Esophagus mucosa (tissue), 1 donor: ENCODE data around the gene KCNH4. TPM values are rescaled to one million over a fixed set of nuclear protein-coding genes. Genes with fewer than 3 reads are reported as not detected.
"Not testable (repeated sequence)": the region's sequence is repeated elsewhere in the genome, so short reads cannot be mapped to it uniquely, and the experiment has no call there.

Experiments used
- ATAC-seq: fragments of 200-7000 bp; cut with Tn5 transposase; one replicate; pipeline ENCODE4 v1.9.1; 2020
- total RNA-seq: library from RNA; stranded (reverse); gene quantifications from one replicate; pipeline ENCODE4 v1.2.4, GENCODE V29; 2023
- donor health status: DM: yes; HTN: yes; CAD: no.

The KCNH4 gene
- total RNA-seq, 1 donor from 2014 or later: not detected

DNA sequence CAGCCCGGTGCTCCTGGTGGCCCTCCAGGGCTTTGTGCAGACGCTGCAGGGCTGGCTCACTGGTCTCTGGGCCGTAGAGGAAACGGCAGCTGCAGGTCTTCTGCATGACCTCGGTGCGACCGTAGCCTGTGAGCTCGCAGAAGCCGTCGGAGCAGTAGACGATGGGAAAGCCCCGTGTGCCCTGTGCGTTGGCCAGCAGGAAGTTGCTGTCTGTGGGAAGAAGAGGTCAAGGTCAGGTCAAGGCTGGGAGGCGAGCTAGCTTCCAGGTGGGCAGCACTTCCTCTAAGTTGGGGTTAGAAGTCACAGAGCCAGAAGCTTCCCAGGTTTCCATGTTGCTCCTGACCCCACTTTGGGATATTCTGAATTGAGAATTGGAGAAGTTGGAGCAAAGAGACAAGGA, 2.1 kb downstream of the KCNH4 start:
- ATAC-seq: no peak

GRCh38 chr17:42177684-42178083, 3.3 kb downstream of the KCNH4 start:
- no peak for ATAC-seq

DNA sequence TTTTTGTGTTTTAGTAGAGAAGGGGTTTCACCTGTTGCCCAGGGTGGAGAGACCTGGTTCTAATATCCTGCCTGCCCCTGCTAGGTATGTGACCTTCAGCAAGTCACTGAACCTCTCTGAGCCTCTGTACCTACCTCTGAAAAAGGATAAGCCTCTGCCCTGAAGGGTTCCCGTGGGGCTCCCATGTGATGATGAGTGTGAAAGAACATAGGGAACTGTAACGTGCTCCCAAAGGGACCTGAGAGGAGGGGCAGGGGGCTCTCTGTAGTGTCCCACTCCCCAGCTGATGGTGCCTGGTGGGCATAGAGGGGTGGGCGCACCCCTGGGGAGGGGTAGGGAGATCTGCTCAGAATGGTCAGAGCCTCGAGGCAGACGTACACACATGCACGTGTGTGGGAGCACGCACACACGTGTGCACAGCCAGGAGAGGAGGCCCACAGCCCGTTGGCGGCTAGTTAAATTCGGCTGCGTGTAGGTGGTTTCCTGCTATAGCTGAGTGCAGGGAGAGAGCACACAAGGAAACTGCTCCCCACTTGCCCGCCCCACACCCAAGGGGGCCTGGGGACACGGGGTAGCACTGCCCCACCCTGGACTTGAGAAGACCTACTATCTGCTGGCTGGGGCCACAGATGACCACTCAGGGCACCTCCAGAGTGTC, 6.7 kb downstream of the KCNH4 start:
- ATAC-seq: no peak

DNA sequence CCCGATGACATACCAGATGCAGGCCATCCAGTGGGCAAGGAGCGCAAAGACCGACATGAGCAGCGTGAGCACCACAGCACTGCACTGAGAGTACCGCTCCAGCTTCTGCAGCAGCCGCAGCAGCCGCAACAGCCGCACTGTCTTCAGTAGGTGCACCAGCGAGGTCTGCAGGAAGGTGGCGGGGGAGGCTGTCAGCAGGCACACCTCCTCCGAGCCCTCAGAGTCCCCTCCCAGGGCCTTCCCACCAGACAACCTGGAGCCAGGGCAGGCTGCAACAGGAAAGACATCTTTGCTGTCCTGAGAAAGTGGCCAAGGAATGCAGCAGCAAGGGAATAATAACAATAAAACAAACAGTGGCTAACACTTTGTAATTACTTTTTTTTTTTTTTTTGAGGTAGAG, 9.1 kb downstream of the KCNH4 start:
- ATAC-seq: peak; percentile 34

GRCh38 chr17:42169351-42169750, 11.6 kb downstream of the KCNH4 start:
- ATAC-seq: no peak

GRCh38 chr17:42167807-42168206, 13.1 kb downstream of the KCNH4 start:
- ATAC-seq: no peak

- no peak for ATAC-seq
Observed at GRCh38 chr17:42166196-42166763, 14.7 kb downstream of the KCNH4 start.

GRCh38 chr17:42165751-42166150, 15.2 kb downstream of the KCNH4 start:
- ATAC-seq: no peak

- ATAC-seq: no peak
Observed at GRCh38 chr17:42163696-42164407, 17.1 kb downstream of the KCNH4 start.

GRCh38 chr17:42163113-42163512, 17.8 kb downstream of the KCNH4 start:
- peak; percentile 27 for ATAC-seq

DNA sequence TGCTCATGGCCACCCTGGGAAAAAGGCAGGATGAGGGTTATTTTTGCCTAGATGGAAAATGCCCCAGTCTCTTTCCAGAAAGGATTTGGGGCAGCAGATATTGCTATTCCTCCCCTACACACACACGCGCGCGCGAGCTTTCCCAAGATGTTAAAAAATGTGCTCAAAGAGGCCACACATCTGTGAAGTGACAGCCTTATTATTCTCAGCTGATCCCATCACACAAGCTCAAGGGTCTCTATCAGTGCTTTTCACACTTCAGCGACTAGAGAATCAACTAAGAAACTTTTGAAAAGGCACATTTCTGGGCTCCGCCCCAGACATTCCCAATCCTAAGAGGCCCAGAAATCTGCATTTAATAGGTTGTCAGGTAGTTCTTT, 20.4 kb downstream of the KCNH4 start:
- no peak for ATAC-seq

DNA sequence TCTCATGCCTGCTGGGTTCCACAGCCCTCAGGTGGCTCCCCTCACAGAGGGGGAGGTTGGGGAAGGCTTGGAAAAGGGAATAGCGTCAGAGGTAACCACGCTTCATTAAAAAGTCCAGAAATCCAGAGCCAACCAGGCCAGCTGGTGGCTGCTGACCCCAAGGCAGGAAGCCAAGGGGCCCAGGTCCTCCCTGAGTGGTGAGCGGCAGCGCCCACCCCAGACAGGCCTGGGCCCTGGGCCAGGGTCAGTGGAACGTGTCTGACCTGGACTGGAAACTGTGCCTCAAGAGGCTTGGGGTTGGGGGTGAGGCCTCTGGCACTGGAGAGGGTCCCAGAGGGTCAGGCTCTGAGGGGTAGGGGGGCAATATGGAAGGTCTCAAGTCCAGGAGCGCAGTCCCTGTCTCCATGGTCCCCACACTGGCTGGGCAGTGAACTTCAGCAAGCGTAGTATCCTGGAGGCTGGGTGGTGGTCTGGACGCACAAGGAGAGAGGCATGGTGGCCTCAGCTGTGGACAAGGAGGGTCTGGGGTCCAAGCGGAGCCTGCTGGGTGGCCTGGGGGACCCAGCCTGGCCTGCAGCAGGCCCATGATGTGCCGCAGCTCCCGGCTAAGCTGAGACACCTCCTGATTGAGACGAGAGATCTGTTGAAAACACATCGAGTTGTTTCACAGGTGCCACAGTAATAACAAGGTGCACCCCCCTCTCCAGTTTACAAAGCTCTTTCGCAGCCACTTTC, 21.0 kb downstream of the KCNH4 start:
- no peak for ATAC-seq

- ATAC-seq: no peak
Observed at GRCh38 chr17:42155614-42156045, 25.3 kb downstream of the KCNH4 start.

DNA sequence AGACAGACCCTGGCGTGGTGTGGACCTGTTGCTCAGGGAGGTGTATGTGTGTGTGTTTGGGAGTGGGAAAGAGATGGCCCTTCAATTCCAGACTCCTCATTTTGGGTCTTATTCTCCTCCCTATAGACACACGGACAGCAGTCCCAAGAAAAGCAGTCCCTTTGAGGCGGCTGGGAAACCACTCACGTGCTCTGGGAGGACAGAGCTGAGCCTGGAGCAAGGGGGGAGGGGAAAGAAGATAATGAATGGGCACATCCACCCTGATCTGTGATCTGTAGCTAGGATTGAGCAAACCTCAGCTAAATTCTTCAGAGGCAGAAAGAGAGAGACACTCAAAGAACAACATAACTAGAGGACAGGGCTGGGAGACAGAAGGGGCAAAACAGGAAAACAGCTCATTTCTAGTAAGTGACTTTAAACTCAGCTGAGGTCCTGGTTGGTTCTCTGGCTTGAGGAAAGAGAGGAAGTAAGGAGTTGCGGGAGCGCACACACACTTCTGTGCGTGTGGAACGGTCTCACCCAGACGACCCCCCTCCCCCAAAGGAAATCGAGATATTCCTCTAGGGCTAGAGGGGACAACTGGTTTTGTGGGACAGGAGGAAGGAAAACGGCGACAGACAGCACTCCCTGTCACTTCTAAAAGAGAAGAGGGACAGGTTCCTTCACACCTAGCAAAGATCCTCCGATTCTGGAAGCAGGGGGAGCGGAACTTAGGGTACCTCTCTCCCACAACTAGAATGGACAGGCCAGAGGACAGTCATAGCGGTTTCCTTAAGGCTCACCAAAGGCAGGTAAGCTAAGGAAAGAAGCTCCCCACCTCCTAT, 26.8 kb downstream of the KCNH4 start:
- no peak for ATAC-seq

DNA sequence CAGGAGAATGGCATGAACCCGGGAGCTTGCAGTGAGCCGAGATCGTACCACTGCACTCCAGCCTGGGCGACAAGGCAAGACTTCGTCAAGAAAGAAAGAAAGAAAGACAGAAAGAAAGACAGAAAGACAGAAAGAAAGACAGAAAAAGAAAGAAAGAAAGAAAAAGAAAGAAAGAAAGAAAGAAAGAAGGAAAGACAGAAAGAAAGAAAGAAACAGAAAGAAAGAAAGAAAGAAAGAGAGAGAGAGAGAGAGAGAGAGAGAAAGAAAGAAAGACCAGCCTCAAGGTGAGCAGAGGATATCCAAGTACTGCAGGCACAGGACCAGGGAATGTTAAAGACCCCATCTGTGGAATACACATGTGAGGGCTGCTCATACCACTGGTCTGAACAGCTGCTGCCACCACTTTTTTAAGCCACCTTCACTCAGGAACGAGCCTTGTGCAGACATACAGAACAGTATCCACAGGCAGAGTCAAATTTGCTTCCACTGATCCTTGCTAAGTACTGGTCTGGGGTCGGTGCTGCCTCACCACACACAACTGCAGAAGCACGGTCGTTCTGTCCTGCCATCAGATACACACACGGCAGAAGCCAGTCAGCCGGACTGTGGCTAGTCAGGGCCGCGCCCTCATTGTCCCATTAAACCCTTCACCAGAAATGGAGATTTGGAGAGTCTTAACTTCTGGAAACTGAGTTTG, 33.9 kb downstream of the KCNH4 start:
- no peak for ATAC-seq

GRCh38 chr17:42143138-42143537, 37.8 kb downstream of the KCNH4 start:
- ATAC-seq: not testable (repeated sequence)

DNA sequence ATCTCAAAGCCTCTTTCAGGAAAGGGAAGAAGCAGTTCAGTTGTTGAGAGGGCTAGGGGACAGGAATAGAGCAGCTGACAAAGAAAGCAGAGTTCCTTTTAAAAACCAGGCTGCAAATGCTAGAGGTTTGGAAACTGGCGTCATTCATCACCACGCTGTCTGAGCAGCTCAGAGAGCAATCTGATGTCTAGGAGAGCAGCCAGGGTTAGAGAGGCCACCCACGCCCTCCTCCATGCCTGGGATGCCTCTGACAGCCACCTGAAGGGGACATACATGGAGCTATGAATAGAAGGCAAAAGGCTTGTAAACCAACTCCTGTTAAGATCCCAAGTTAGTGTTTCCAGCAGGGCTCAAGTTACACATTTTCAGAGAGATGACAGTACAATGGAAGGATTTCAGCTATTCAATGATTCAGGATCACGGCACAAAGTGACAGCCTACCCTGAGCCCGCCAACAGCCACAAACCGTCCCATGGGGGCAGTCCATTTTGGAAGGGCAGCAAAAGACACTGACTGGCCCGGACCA, 38.5 kb downstream of the KCNH4 start:
- ATAC-seq: no peak

- ATAC-seq: no peak
Observed at GRCh38 chr17:42141382-42141781, 39.6 kb downstream of the KCNH4 start.

DNA sequence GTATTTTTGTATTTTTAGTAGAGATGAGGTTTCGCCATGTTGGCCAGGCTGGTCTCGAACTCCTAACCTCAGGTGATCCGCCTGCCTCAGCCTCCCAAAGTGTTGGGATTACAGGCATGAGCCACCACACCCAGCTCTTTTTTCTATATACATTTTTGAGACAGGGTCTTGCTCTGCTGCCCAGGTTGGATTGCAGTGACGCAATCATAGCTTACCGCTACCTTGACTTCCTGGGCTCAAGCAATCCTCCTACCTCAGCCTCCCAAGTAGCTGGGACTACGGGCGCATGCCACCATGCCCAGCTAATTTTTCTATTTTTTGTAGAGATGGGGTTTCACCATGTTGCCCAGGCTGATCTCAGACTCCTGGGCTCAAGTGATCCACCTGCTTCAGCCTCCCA, 40.3 kb downstream of the KCNH4 start:
- not testable (repeated sequence) for ATAC-seq

GRCh38 chr17:42138749-42139492, 42.0 kb downstream of the KCNH4 start:
- no peak for ATAC-seq

DNA sequence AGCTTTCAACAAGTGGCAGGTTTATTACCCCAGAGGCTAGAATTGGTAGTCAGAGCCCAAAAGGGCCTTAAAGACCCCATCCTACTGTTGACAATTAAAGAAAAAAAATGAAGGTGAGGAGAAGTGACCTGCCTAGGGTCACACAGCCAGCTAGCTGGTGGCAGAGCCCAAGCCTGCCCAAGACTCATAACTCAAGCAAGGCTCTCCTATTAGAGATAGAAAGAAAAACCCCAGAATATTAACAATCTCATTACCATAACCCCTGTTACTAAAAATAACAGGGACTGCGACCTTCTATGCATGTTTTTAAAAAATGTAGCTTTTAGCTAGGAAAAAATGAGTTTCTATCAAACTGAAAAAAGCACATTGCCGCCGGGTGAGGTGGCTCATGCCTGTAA, 44.3 kb downstream of the KCNH4 start:
- no peak for ATAC-seq
